C4-2B (cell line): Measurements from ENCODE around the gene MCM3AP.

Experiments used
- CTCF ChIP-seq: fragments of 450-650 bp; conservative IDR thresholded peaks from 2 replicates; pipeline ENCODE4 v1.5.1; 2017; ENCODE audit warnings: mild to moderate bottlenecking
- ZFX ChIP-seq: fragments of 450-650 bp; IDR thresholded peaks from 2 replicates; pipeline ENCODE4 v1.6.1; 2017

- TF ChIP-seq CTCF (no peak), ZFX (no peak)
Measured at GRCh38 chr21:46196733-46197132, 88.7 kb downstream of the MCM3AP start.
